Measurements from ENCODE around the gene SLC36A3.
"Not testable (repeated sequence)": the region's sequence is repeated elsewhere in the genome, so short reads cannot be mapped to it uniquely, and the experiment has no call there.

The SLC36A3 gene

GRCh38 chr5:151315998-151316597, 12.5 kb upstream of the SLC36A3 start:
- H3K36me3 ChIP-seq, result no peaks in the 10 kb centered on the region
- no peak overlapping the region for H3K4me3 ChIP-seq (ENCODE audit: low read depth, low read length)
- no peaks in the 10 kb centered on the region for H3K27me3 ChIP-seq (ENCODE audit: insufficient read depth, low read depth, severe bottlenecking)
- DNase-seq, result peak; percentile 74
- peak; percentile 76 for TF ChIP-seq CTCF (IDR thresholded peaks at IDR 0.05; ENCODE audit: low read depth, low read length)
- no peaks in the 10 kb centered on the region for H3K9me3 ChIP-seq (ENCODE audit: severe bottlenecking)
- no peak overlapping the region for H3K27ac ChIP-seq

- no peak overlapping the region for H3K4me3 ChIP-seq (ENCODE audit: low read depth, low read length)
- H3K36me3 ChIP-seq, result no peaks in the 10 kb centered on the region
- no peak for TF ChIP-seq CTCF (IDR thresholded peaks at IDR 0.05; ENCODE audit: low read depth, low read length)
- H3K9me3 ChIP-seq (ENCODE audit: severe bottlenecking), result no peaks in the 10 kb centered on the region
- no peak overlapping the region for H3K27ac ChIP-seq
- no peaks in the 10 kb centered on the region for H3K27me3 ChIP-seq (ENCODE audit: insufficient read depth, low read depth, severe bottlenecking)
- DNase-seq, result no peak
These were observed 9.8 kb upstream of the SLC36A3 start for GRCh38 chr5:151313357-151313756.

- no peak overlapping the region for H3K4me3 ChIP-seq (ENCODE audit: low read depth, low read length)
- no peak overlapping the region for H3K27ac ChIP-seq
- no peaks in the 10 kb centered on the region for H3K9me3 ChIP-seq (ENCODE audit: severe bottlenecking)
- no peak for DNase-seq
- no peaks in the 10 kb centered on the region for H3K36me3 ChIP-seq
- H3K27me3 ChIP-seq (ENCODE audit: insufficient read depth, low read depth, severe bottlenecking), result no peaks in the 10 kb centered on the region
- no peak for TF ChIP-seq CTCF (IDR thresholded peaks at IDR 0.05; ENCODE audit: low read depth, low read length)
These were observed 9.3 kb upstream of the SLC36A3 start for GRCh38 chr5:151312756-151313324.

GRCh38 chr5:151310932-151311331, 7.4 kb upstream of the SLC36A3 start:
- no peak for TF ChIP-seq CTCF (IDR thresholded peaks at IDR 0.05; ENCODE audit: low read depth, low read length)
- no peaks in the 10 kb centered on the region for H3K9me3 ChIP-seq (ENCODE audit: severe bottlenecking)
- H3K27me3 ChIP-seq (ENCODE audit: insufficient read depth, low read depth, severe bottlenecking), result no peaks in the 10 kb centered on the region
- no peak overlapping the region for H3K27ac ChIP-seq
- H3K36me3 ChIP-seq, result no peaks in the 10 kb centered on the region
- DNase-seq, result no peak
- H3K4me3 ChIP-seq (ENCODE audit: low read depth, low read length), result no peak overlapping the region

GRCh38 chr5:151309821-151310220, 6.3 kb upstream of the SLC36A3 start:
- DNase-seq; H3K4me3 ChIP-seq (ENCODE audit: low read depth, low read length); H3K27me3 ChIP-seq (ENCODE audit: insufficient read depth, low read depth, severe bottlenecking); H3K27ac ChIP-seq; H3K9me3 ChIP-seq (ENCODE audit: severe bottlenecking); H3K36me3 ChIP-seq: not testable (repeated sequence)

- H3K4me3 ChIP-seq (ENCODE audit: low read depth, low read length); H3K27ac ChIP-seq; H3K36me3 ChIP-seq; DNase-seq; H3K9me3 ChIP-seq (ENCODE audit: severe bottlenecking); H3K27me3 ChIP-seq (ENCODE audit: insufficient read depth, low read depth, severe bottlenecking): not testable (repeated sequence)
These were observed 5.7 kb upstream of the SLC36A3 start for GRCh38 chr5:151309266-151309665.
